IMR-90 (cell line): ENCODE measurements around the gene DAPK1. TPM values are rescaled to one million over a fixed set of nuclear protein-coding genes. Genes with fewer than 3 reads are reported as not detected.
"Not testable (repeated sequence)": the region's sequence is repeated elsewhere in the genome, so short reads cannot be mapped to it uniquely, and the experiment has no call there.

Experiments used
- ATAC-seq: fragments of 200-7000 bp; cut with Tn5 transposase; 2 replicates; pipeline ENCODE4 v1.9.1; 2020; ENCODE audit warnings: low read depth, mild to moderate bottlenecking, moderate library complexity
- BruUV-seq: library from RNA; stranded (reverse); fragments of 400-500 nt; replicated peaks from 2 replicates; lab custom pipeline; 2021; lab: Mats Ljungman, UMichigan
- CTCF ChIA-PET: fragments of 300-600 bp; formaldehyde crosslinking; extraction: SDS; loops from one replicate; lab custom pipeline; 2021; ENCODE audit warnings: antibody characterized with exemption; lab: Yijun Ruan, JAX
- POLR2A ChIA-PET: fragments of 300-600 bp; sonication (Branson Sonifier 250); formaldehyde crosslinking; loops from one replicate; lab custom pipeline; 2022; ENCODE audit warnings: antibody characterized with exemption; ENCODE audit not compliant: unreplicated experiment; lab: Charles Lee
- DNase-seq: peaks from one replicate; pipeline ENCODE4 v3.0.0; 2013
- H2AFZ ChIP-seq: replicated peaks from 2 replicates; pipeline ENCODE3; 2013; ENCODE audit warnings: low read length, mild to moderate bottlenecking; ENCODE audit not compliant: poor library complexity
- H2AK5ac ChIP-seq: 2 replicates; pipeline ENCODE4 v1.6.1; 2013; ENCODE audit warnings: low read depth, low read length, inconsistent platforms
- H2AK9ac ChIP-seq: replicated peaks from 2 replicates; pipeline ENCODE3; 2013; ENCODE audit warnings: mild to moderate bottlenecking, low read depth, low read length, moderate library complexity; ENCODE audit not compliant: poor library complexity
- H2BK120ac ChIP-seq: 2 replicates; pipeline ENCODE4 v1.6.1; 2013; ENCODE audit warnings: low read depth, low read length, inconsistent platforms
- H2BK15ac ChIP-seq: 3 replicates; pipeline ENCODE4 v1.6.1; 2013; ENCODE audit warnings: low read depth, low read length, inconsistent platforms
- H2BK20ac ChIP-seq: 2 replicates; pipeline ENCODE4 v1.6.1; 2013; ENCODE audit warnings: low read depth, mild to moderate bottlenecking, inconsistent platforms, low read length, moderate library complexity
- H2BK5ac ChIP-seq: 2 replicates; pipeline ENCODE4 v1.6.1; 2013; ENCODE audit warnings: mild to moderate bottlenecking, low read depth, low read length, inconsistent platforms; ENCODE audit not compliant: poor library complexity, severe bottlenecking
- H3K14ac ChIP-seq: replicated peaks from 2 replicates; pipeline ENCODE4 v1.6.1; 2013; ENCODE audit warnings: low read depth, low read length, inconsistent platforms
- H3K18ac ChIP-seq: 2 replicates; pipeline ENCODE4 v1.6.1; 2013; ENCODE audit warnings: low read depth, low read length, control low read depth
- H3K23ac ChIP-seq: 2 replicates; pipeline ENCODE4 v1.6.1; 2013; ENCODE audit warnings: low read depth, low read length, inconsistent platforms
- H3K27ac ChIP-seq: 2 replicates; pipeline ENCODE4 v1.5.1; 2013; ENCODE audit warnings: mild to moderate bottlenecking, control low read depth, low read length; ENCODE audit not compliant: insufficient read depth
- H3K27me3 ChIP-seq: 2 replicates; pipeline ENCODE4 v1.6.1; 2013; ENCODE audit warnings: low read length; ENCODE audit not compliant: control insufficient read depth, insufficient read depth
- H3K36me3 ChIP-seq: 2 replicates; pipeline ENCODE4 v1.6.1; 2013; ENCODE audit warnings: low read length, mixed read lengths; ENCODE audit not compliant: control insufficient read depth, insufficient read depth
- H3K4ac ChIP-seq: 2 replicates; pipeline ENCODE4 v1.6.1; 2013; ENCODE audit warnings: low read depth, low read length, inconsistent platforms
- H3K4me1 ChIP-seq: 2 replicates; pipeline ENCODE4 v1.6.1; 2013; ENCODE audit warnings: low read length, mixed read lengths; ENCODE audit not compliant: control insufficient read depth, insufficient read depth
- H3K4me2 ChIP-seq: 2 replicates; pipeline ENCODE4 v1.6.1; 2013; ENCODE audit warnings: low read depth, mild to moderate bottlenecking, control low read depth, low read length, moderate library complexity
- H3K4me3 ChIP-seq: 2 replicates; pipeline ENCODE4 v1.5.1; 2013; ENCODE audit warnings: low read depth, mild to moderate bottlenecking, control low read depth, low read length, moderate library complexity; ENCODE audit not compliant: insufficient read depth
- H3K56ac ChIP-seq: 2 replicates; pipeline ENCODE4 v1.6.1; 2013; ENCODE audit warnings: low read length, inconsistent platforms; ENCODE audit not compliant: insufficient read depth; ENCODE audit errors: extremely low read depth
- H3K79me1 ChIP-seq, 2 experiments: 2 replicates each; pipeline ENCODE4 v1.6.1; 2013; ENCODE audit warnings: low read length in 2 of 2, inconsistent platforms in 1 of 2, low read depth in 1 of 2
- H3K9ac ChIP-seq: 2 replicates; pipeline ENCODE4 v1.6.1; 2013; ENCODE audit warnings: low read depth, low read length, control low read depth
- H3K9me1 ChIP-seq: 2 replicates; pipeline ENCODE4 v1.6.1; 2013; ENCODE audit warnings: low read length, inconsistent platforms; ENCODE audit not compliant: insufficient read depth
- H3K9me3 ChIP-seq: 2 replicates; pipeline ENCODE4 v1.6.1; 2013; ENCODE audit warnings: low read length; ENCODE audit not compliant: control insufficient read depth, insufficient read depth
- H4K20me1 ChIP-seq: 2 replicates; pipeline ENCODE4 v1.6.1; 2013; ENCODE audit warnings: low read length, inconsistent platforms; ENCODE audit not compliant: insufficient read depth
- H4K5ac ChIP-seq: 2 replicates; pipeline ENCODE4 v1.6.1; 2013; ENCODE audit warnings: mild to moderate bottlenecking, low read depth, low read length, control low read depth
- H4K8ac ChIP-seq, 2 experiments: 2 replicates each; pipeline ENCODE4 v1.6.1; 2013; ENCODE audit warnings: low read depth in 2 of 2, low read length in 2 of 2, control low read depth in 1 of 2, inconsistent platforms in 1 of 2
- H4K91ac ChIP-seq: 2 replicates; pipeline ENCODE4 v1.6.1; 2013; ENCODE audit warnings: low read depth, low read length, inconsistent platforms; ENCODE audit not compliant: insufficient read depth
- WGBS, 2 experiments: methylation state at CpG; one replicate each; pipeline versions ENCODE4 v1.1.5 to v1.1.7; 2013; ENCODE audit warnings: missing lambda C conversion rate in 2 of 2; ENCODE audit not compliant: insufficient read length in 1 of 2; ENCODE audit errors: extremely low coverage in 2 of 2; 5-methylcytosine and 5-hydroxymethylcytosine counted together
- dilution Hi-C: fragments of 300-500 bp; cut with HindIII; formaldehyde crosslinking; loops from one replicate; pipeline ENCODE4 v1.14.3; 2018; ENCODE audit warnings: low sequenced_read_pairs; ENCODE audit not compliant: unreplicated experiment
- in situ Hi-C: fragments of 300-500 bp; cut with MboI; formaldehyde crosslinking; loops from 3 replicates; pipeline ENCODE4 v1.14.3; 2019; ENCODE audit warnings: low sequenced_read_pairs, inconsistent platforms, mixed read lengths
- intact Hi-C: fragments of 100-400 bp; cut with micrococcal nuclease; formaldehyde crosslinking; loops from 2 replicates; pipeline ENCODE4 v1.10.0; 2022
- polyA plus RNA-seq, 3 experiments: library from polyadenylated mRNA; depleted of rRNA; stranded (reverse); fragments of >200 nt; gene quantifications; 2 replicates each; pipeline ENCODE4 v1.2.3, GENCODE V29; 2012; ENCODE audit warnings: low replicate concordance in 1 of 3
- total RNA-seq: library from RNA; depleted of rRNA; stranded (reverse); fragments of >200 nt; gene quantifications from 2 replicates; pipeline ENCODE4 v1.2.3, GENCODE V29; 2012

Gene DAPK1
- total and polyA plus RNA-seq, 2 of the 4 experiments (the other 2 are of a cell fraction): under 0.01 to 0.03 TPM

DNA sequence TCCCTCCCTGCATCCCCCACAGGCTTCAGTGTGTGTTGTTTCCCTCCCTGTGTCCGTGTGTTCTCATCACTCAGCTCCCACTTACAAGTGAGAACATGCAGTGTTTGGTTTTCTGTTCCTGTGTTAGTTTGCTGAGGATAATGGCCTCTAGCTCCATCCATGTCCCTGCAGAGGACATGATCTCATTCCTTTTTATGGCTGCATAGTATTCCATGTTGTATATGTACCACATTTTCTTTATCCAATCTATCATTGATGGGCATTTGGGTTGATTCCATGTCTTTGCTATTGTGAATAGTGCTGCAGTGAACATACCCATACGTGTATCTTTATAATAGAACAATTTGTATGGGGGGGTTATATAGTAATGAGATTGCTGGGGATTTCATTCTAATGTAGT, 51.4 kb downstream of the DAPK1 start:
- H3K27ac ChIP-seq, H4K5ac ChIP-seq, POLR2A ChIA-PET, H3K27me3 ChIP-seq, H2AK5ac ChIP-seq, DNase-seq, H4K91ac ChIP-seq, H2BK20ac ChIP-seq, H3K9ac ChIP-seq, H3K14ac ChIP-seq, H3K23ac ChIP-seq, intact Hi-C loops, H2AFZ ChIP-seq, H3K9me3 ChIP-seq, in situ Hi-C loops, H4K20me1 ChIP-seq, H2BK5ac ChIP-seq, ATAC-seq, H3K4ac ChIP-seq, H3K4me2 ChIP-seq, H4K8ac ChIP-seq, H3K18ac ChIP-seq, BruUV-seq, dilution Hi-C loops, H3K36me3 ChIP-seq, CTCF ChIA-PET, H2BK15ac ChIP-seq, H3K56ac ChIP-seq, H3K4me3 ChIP-seq, H2BK120ac ChIP-seq, H2AK9ac ChIP-seq, H3K79me1 ChIP-seq, H3K4me1 ChIP-seq, H3K9me1 ChIP-seq: not testable (repeated sequence)
- no CpG with 5 or more reads among the region's 2 CpGs for WGBS, 2 experiments
